Keratinocyte (primary cell): Measurements from ENCODE around the gene SAFB2.

Source experiments
- CTCF ChIP-seq, 3 experiments: IDR thresholded peaks in 1 of 3; conservative IDR thresholded peaks in 1 of 3; optimal IDR thresholded peaks in 1 of 3; 2 replicates in 2 of 3; 3 replicates in 1 of 3; pipeline versions ENCODE3 to v1.5.1; 2011; ENCODE audit warnings: low read length in 3 of 3, mild to moderate bottlenecking in 3 of 3, moderate library complexity in 2 of 3, control low read depth in 1 of 3, inconsistent platforms in 1 of 3; ENCODE audit not compliant: insufficient read depth in 2 of 3; ENCODE audit errors: extremely low read depth in 1 of 3
- EZH2 ChIP-seq: IDR thresholded peaks from one replicate; pipeline ENCODE4 v1.6.1; 2012; ENCODE audit warnings: inconsistent platforms, mild to moderate bottlenecking, low read length, moderate library complexity

- TF ChIP-seq CTCF (optimal IDR thresholded peaks at IDR 0.05 in 1 of 3, IDR thresholded peaks at IDR 0.05 in 1 of 3, conservative IDR thresholded peaks at IDR 0.05 in 1 of 3; ENCODE audit: extremely low read depth in 1 of 3, insufficient read depth in 2 of 3, low read length in 3 of 3) (no peak), EZH2 (no peak)
These were observed 68.7 kb downstream of the SAFB2 start for GRCh38 chr19:5553892-5554291.
